Naive thymus-derived CD8-positive, alpha-beta T cell (primary cell): ENCODE measurements around the gene EGFL7. TPM values are rescaled to one million over a fixed set of nuclear protein-coding genes. Genes with fewer than 3 reads are reported as not detected.

Source experiments
- ATAC-seq, 2 donors: fragments of 150-1000 bp; cut with Tn5 transposase in 1 of 2; sonication (Bioruptor Pico), chemical (Tn5 transposase) in 1 of 2; 1 replicate in 1 of 2; 2 replicates in 1 of 2; pipeline ENCODE4 v1.10.0; 2021; ENCODE audit warnings: mild to moderate bottlenecking in 2 of 2, moderate library complexity in 2 of 2
- POLR2A ChIA-PET: fragments of 350-600 bp; sonication (Branson Sonifier 250); formaldehyde crosslinking; loops from one replicate; lab custom pipeline; 2021; ENCODE audit warnings: antibody characterized with exemption; lab: Charles Lee
- DNase-seq, 10 donors: peaks; one replicate each; pipeline versions ENCODE4 v3.0.0 to v3.0.0-alpha.2; 2020 to 2022
- H3K27ac Mint-ChIP-seq, 10 donors: one replicate each; pipeline ENCODE4 v1.8.0; 2020 to 2022; ENCODE audit warnings: mild to moderate bottlenecking in 10 of 10, mixed read lengths in 10 of 10, moderate library complexity in 4 of 10, inconsistent platforms in 1 of 10
- H3K27me3 Mint-ChIP-seq, 5 donors: one replicate each; pipeline ENCODE4 v1.8.0; 2021 to 2022; ENCODE audit warnings: mixed read lengths in 5 of 5
- H3K36me3 Mint-ChIP-seq, 3 donors: one replicate each; pipeline ENCODE4 v1.8.0; 2020 to 2022; ENCODE audit warnings: mixed read lengths in 3 of 3, mild to moderate bottlenecking in 2 of 3, inconsistent platforms in 1 of 3
- H3K4me1 Mint-ChIP-seq, 4 donors: one replicate each; pipeline ENCODE4 v1.8.0; 2021 to 2022; ENCODE audit warnings: mixed read lengths in 4 of 4
- H3K4me3 Mint-ChIP-seq, 10 donors: one replicate each; pipeline ENCODE4 v1.8.0; 2020 to 2022; ENCODE audit warnings: mild to moderate bottlenecking in 10 of 10, mixed read lengths in 10 of 10, moderate library complexity in 6 of 10, inconsistent platforms in 1 of 10
- H3K9me3 Mint-ChIP-seq, 9 donors: one replicate each; pipeline ENCODE4 v1.8.0; 2020 to 2022; ENCODE audit warnings: mixed read lengths in 9 of 9, mild to moderate bottlenecking in 3 of 9, inconsistent platforms in 1 of 9, moderate library complexity in 1 of 9
- polyA plus RNA-seq, 3 donors: library from polyadenylated mRNA; unstranded; fragments of 300-500 nt; fragmentation: Illumina TruSeq; gene quantifications; one replicate each; pipeline ENCODE4 v1.2.3, GENCODE V29; 2021
- total RNA-seq, 8 experiments: library from RNA in 2 of 8; stranded (reverse) in 2 of 8; gene quantifications; one replicate each; pipeline ENCODE4 v1.2.3 and lab custom pipeline; 2021 to 2026

EGFL7 gene
- total and polyA plus RNA-seq, 5 experiments from 2014 or later, result 0.36 to 1.2 (median 0.59) TPM; not detected in 1

DNA sequence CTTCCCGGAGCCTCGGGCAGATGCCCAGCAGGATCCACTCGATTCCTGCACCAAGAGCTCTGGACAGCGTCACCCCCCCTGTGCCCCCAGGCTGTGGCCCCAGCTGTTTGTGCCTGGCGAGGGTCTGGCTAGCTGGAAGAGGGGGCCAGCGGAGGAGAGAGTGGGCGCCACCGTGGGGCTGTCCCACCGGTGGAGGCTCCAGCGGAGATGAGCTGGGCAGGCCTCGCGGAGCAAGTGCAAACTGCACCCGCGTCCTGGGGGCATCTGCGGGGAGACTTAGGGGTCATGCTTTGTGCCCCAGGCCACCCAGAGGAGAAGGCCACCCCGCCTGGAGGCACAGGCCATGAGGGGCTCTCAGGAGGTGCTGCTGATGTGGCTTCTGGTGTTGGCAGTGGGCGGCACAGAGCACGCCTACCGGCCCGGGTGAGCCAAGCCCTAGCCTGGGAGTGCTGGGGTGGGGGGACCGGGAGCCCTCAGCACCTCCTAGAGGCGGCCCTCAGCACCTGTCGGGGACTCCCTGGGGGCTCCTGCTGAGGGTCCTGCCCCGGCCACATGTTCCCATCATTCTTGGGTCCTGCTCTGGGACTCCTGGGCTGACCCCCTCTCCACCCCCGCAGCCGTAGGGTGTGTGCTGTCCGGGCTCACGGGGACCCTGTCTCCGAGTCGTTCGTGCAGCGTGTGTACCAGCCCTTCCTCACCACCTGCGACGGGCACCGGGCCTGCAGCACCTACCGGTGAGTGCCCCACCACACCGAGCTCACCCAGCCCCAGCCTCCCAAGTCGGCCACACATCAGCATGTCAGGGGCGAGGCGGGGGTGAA lies 5.4 kb downstream of the EGFL7 start:
- Mint-ChIP-seq H3K36me3 (no peaks in the 10 kb centered on the region), H3K27me3 (peaks cover 0 to 12% (median 3%) of the 10 kb centered on the region in 5 donors), H3K4me3 (peak overlapping the region in 2 of 10 donors; percentile 8 to 56), H3K9me3 (no peaks in the 10 kb centered on the region), H3K27ac (no peak overlapping the region), H3K4me1 (peaks cover 3 to 13% (median 8%) of the 10 kb centered on the region in 4 donors)
- ATAC-seq, result peak in 1 of 2 donors; percentile 15
- DNase-seq, result no peak
- POLR2A ChIA-PET, result interaction anchor here (0.7 kb wide), 1 partner anchor 60 kb away, joined by 3 read pairs; no protein-coding TSS in a partner anchor

DNA sequence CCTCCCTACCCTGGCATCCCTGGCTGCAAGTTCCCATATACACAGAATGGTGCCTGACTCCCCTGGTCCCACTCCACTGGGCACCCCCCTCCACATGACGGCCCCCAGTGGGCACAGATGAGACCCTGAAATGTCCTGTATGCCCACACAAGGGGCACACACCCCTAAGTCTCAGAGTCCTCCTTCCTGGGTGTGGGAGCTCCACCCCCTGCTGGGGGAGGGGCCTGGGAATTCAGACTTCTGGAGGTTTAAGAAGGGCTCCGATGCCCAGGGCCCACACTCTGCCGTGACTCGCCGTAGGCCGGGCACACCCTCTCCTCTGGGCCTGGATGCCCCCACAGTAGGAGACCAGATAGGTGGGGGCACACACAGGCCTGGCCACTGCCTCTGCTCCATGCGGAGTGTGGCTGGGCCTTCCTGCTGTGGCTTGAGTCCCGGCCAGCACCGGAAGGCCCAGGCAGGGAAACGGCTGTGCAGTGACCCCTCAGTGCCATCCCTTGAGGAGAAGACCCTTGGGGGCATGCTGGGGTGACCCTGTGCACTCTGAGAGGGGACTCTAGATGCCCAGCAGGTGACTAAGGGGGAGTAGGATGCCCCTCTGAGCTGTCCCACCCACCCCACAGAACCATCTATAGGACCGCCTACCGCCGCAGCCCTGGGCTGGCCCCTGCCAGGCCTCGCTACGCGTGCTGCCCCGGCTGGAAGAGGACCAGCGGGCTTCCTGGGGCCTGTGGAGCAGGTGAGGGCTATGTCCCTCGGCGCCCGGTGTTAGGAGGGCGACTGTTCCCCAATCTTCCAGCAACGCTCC lies 6.5 kb downstream of the EGFL7 start:
- DNase-seq, result no peak
- no peaks in the 10 kb centered on the region for H3K36me3 Mint-ChIP-seq
- no peaks in the 10 kb centered on the region for H3K9me3 Mint-ChIP-seq
- peaks cover 0 to 9% (median 3%) of the 10 kb centered on the region in 5 donors for H3K27me3 Mint-ChIP-seq
- no peak for ATAC-seq
- H3K4me1 Mint-ChIP-seq, result peaks cover 3 to 13% (median 8%) of the 10 kb centered on the region in 4 donors
- POLR2A ChIA-PET, result interaction anchor here (0.5 kb wide), 1 partner anchor 22 kb away, joined by 3 read pairs; no protein-coding TSS in a partner anchor
- peak overlapping the region in 1 of 10 donors; percentile 1 for H3K27ac Mint-ChIP-seq
- H3K4me3 Mint-ChIP-seq, result peak overlapping the region in 3 of 10 donors; percentile 34 to 51 (median 45)

DNA sequence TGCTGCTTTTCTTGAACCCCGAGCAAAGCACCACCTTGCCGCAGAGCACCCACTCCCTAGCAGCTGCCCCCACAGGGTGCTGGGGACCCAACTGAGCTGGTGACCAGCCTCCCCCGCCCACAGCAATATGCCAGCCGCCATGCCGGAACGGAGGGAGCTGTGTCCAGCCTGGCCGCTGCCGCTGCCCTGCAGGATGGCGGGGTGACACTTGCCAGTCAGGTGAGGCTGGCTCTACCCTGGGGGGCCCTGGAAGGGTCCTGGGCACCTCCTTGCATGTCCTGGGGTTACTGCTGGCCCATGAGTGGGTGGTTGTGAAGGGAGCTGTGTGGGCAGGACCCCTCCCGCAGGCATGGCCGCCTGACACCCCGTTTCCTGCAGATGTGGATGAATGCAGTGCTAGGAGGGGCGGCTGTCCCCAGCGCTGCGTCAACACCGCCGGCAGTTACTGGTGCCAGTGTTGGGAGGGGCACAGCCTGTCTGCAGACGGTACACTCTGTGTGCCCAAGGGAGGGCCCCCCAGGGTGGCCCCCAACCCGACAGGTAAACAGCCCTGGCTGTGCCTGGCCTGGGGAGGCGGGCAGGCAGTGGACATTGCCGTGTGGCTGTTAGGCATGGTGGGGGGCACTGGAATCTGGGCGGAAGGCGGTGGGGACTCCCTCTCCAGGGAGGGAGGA lies 7.2 kb downstream of the EGFL7 start:
- no peak for ATAC-seq
- POLR2A ChIA-PET, result no interaction called here
- H3K4me1 Mint-ChIP-seq, result peaks cover 3 to 11% (median 5%) of the 10 kb centered on the region in 4 donors

DNA sequence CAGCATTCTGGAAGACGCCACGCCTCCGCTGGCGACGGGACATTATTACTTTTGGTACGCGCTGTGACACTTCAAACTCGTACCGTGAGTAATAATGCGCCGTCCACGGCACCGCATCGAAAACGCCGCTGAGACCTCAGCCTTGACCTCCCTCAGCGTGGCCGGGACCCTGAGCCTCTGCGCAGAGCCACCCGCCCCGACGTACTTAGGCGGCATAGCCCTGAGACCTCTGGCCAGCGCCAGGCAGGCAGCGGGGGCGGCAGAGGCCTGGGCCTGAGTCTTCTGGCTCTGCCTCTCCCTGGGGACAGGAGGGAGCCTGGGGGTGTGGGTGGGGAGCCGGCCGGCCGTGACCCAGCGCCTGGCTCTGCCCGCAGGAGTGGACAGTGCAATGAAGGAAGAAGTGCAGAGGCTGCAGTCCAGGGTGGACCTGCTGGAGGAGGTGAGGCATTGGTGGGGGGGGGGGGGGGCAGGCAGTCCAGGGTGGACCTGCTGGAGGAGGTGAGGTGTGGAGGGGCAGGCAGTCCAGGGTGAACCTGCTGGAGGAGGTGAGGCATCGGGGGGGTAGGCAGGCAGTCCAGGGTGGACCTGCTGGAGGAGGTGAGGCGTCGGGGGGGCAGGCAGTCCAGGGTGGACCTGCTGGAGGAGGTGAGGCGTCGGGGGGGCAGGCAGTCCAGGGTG lies 8.0 kb downstream of the EGFL7 start:
- H3K27ac Mint-ChIP-seq, result peak overlapping the region in 1 of 10 donors; percentile 40
- H3K4me1 Mint-ChIP-seq, result peaks cover 1 to 7% (median 2%) of the 10 kb centered on the region in 4 donors
- no peaks in the 10 kb centered on the region for H3K9me3 Mint-ChIP-seq
- DNase-seq (no peak), ATAC-seq (no peak)
- peaks cover 0 to 4% (median 0%) of the 10 kb centered on the region in 5 donors for H3K27me3 Mint-ChIP-seq
- no peaks in the 10 kb centered on the region for H3K36me3 Mint-ChIP-seq
- no peak overlapping the region for H3K4me3 Mint-ChIP-seq
- POLR2A ChIA-PET, result interaction anchor here (1.2 kb wide), 1 partner anchor 57 kb away, joined by 6 read pairs; no protein-coding TSS in a partner anchor

More for the DNA sequence above, 7.2 kb downstream of the EGFL7 start:
- Mint-ChIP-seq H3K9me3 (no peaks in the 10 kb centered on the region), H3K27ac (no peak overlapping the region), H3K4me3 (no peak overlapping the region), H3K36me3 (no peaks in the 10 kb centered on the region), H3K27me3 (peaks cover 0 to 6% (median 0%) of the 10 kb centered on the region in 5 donors)
- DNase-seq, result no peak

DNA sequence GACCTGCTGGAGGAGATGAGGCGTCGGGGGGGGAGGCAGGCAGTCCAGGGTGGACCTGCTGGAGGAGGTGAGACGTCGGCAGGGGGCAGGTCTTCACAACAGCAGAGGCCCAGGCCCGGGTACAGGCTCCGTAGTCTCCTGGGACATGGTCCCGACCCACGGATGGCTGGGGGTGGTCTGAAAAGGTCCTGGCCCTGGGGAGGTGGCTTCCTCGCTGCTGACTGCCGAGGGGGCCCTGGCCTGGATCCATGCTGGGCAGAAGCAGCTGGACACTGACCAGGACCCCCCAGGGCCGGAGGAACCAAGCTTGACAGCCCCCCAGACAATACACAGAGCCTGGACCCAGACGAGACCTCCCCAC lies 8.5 kb downstream of the EGFL7 start:
- Mint-ChIP-seq H3K27me3 (peaks cover 0 to 4% (median 0%) of the 10 kb centered on the region in 5 donors), H3K4me3 (no peak overlapping the region), H3K4me1 (peaks cover 1 to 7% (median 2%) of the 10 kb centered on the region in 4 donors), H3K27ac (no peak overlapping the region), H3K9me3 (no peaks in the 10 kb centered on the region), H3K36me3 (no peaks in the 10 kb centered on the region)
- POLR2A ChIA-PET, result interaction anchor here (0.8 to 1.2 kb wide), 2 partner anchors 56 to 187 kb away, joined by 3 to 6 read pairs; no protein-coding TSS in a partner anchor
- DNase-seq (no peak), ATAC-seq (no peak)

DNA sequence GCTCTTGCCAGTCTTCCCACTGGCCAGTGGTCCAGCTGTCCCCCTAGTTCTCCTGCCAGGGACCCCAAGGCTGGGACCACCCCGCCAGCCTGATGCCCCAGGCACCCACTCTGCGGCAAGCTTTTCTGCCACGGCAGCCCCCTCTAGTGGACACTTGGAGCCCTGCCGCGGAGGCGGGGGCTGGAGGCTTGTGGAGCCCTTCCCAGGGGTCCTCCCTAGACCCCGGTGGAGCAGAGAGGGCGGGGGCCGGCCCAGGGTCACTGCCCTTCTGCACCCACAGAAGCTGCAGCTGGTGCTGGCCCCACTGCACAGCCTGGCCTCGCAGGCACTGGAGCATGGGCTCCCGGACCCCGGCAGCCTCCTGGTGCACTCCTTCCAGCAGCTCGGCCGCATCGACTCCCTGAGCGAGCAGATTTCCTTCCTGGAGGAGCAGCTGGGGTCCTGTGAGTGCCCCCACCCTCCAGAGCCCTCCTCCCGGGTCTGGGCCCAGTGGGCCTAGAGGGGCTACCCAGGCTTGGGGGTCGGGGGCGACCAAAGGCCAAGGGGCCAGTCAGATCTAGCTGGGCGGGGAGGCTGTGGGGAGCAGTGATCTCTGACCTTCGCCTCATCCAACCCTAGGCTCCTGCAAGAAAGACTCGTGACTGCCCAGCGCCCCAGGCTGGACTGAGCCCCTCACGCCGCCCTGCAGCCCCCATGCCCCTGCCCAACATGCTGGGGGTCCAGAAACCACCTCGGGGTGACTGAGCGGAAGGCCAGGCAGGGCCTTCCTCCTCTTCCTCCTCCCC lies 9.1 kb downstream of the EGFL7 start:
- Mint-ChIP-seq H3K36me3 (no peaks in the 10 kb centered on the region), H3K4me3 (no peak overlapping the region), H3K4me1 (peaks cover 1 to 7% (median 2%) of the 10 kb centered on the region in 4 donors), H3K9me3 (no peaks in the 10 kb centered on the region), H3K27me3 (peaks cover 0 to 4% (median 0%) of the 10 kb centered on the region in 5 donors), H3K27ac (no peak overlapping the region)
- ATAC-seq, result peak; percentile 54 to 72
- peak in 8 of 10 donors; percentile 19 to 48 (median 34) for DNase-seq
- POLR2A ChIA-PET, result interaction anchor here (0.8 to 1.2 kb wide), 2 partner anchors 56 to 188 kb away, joined by 3 to 6 read pairs; no protein-coding TSS in a partner anchor

DNA sequence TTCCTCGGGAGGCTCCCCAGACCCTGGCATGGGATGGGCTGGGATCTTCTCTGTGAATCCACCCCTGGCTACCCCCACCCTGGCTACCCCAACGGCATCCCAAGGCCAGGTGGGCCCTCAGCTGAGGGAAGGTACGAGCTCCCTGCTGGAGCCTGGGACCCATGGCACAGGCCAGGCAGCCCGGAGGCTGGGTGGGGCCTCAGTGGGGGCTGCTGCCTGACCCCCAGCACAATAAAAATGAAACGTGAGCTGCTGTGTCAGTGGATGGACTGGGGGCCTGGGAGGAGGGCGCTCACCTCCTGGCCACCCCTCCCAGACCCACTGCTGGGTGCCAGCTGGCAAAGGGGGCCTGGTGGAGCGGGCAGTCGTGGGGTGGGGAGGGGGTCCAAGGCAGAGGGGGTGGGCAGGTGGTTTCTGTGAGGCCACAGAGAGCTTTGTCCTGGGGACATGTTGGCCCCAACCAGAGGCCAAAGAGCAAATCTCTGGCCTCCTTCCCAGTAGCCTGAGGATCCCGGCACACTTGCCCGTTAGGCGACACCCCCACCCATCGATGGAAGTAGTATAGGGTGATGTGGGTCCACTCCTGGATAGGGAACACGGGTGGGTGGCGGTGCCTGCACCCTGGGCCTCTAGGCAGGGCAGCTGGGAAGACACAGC lies 9.8 kb downstream of the EGFL7 start:
- Mint-ChIP-seq H3K27me3 (peaks cover 0 to 4% (median 0%) of the 10 kb centered on the region in 5 donors), H3K4me3 (no peak overlapping the region), H3K36me3 (no peaks in the 10 kb centered on the region), H3K9me3 (no peaks in the 10 kb centered on the region), H3K4me1 (peaks cover 1 to 7% (median 2%) of the 10 kb centered on the region in 4 donors), H3K27ac (no peak overlapping the region)
- no peak for ATAC-seq
- DNase-seq, result no peak
- POLR2A ChIA-PET, result no interaction called here

DNA sequence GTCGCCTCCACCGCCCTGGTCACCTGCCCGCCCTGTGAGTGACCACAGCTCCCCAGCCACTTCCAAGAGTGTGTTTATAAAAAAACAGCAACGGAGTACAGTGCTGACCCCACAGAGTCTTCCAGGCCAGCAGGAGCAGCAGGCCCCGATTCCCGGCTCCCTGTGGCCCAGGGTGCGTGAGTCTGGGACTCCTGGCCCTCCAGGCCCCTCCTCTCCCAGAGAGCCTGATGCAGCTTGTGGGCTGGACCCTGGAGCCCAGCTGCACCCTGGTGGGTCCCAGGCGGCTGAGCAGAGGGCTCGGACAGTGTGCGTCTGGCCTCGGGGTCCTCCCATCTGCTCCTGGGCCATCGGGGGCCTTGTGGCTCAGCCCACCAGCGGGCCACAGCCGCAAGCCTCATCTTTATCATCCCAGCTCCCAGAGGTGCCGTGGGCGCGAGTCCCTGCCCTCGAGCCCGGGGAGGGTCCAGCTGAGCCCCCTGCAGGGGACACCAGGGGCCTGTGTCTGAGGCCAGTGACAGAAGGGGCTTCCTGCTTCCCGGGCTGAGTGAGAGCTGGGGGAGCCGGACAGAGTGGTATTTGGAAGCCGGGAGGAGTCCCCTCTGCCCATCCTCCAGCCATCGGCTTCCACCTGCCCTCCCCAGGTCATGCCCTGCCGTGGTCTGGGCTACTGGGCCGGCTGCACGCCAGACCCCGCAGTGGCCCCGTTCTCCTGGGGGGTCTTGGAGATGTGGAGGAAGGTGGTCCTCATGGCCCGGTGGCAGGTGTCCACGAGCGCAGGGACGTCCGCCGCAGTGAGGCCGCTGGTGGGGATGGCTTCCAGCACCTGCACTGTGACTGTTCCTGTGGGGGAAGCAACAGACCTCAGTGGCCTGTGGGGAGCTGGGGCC lies 10.6 kb downstream of the EGFL7 start:
- no peak for DNase-seq
- peaks cover 0 to 4% (median 0%) of the 10 kb centered on the region in 5 donors for H3K27me3 Mint-ChIP-seq
- H3K36me3 Mint-ChIP-seq, result no peaks in the 10 kb centered on the region
- POLR2A ChIA-PET, result no interaction called here
- H3K4me3 Mint-ChIP-seq, result no peak overlapping the region
- no peaks in the 10 kb centered on the region for H3K9me3 Mint-ChIP-seq
- H3K4me1 Mint-ChIP-seq, result peaks cover 1 to 7% (median 2%) of the 10 kb centered on the region in 4 donors
- ATAC-seq, result no peak
- no peak overlapping the region for H3K27ac Mint-ChIP-seq

DNA sequence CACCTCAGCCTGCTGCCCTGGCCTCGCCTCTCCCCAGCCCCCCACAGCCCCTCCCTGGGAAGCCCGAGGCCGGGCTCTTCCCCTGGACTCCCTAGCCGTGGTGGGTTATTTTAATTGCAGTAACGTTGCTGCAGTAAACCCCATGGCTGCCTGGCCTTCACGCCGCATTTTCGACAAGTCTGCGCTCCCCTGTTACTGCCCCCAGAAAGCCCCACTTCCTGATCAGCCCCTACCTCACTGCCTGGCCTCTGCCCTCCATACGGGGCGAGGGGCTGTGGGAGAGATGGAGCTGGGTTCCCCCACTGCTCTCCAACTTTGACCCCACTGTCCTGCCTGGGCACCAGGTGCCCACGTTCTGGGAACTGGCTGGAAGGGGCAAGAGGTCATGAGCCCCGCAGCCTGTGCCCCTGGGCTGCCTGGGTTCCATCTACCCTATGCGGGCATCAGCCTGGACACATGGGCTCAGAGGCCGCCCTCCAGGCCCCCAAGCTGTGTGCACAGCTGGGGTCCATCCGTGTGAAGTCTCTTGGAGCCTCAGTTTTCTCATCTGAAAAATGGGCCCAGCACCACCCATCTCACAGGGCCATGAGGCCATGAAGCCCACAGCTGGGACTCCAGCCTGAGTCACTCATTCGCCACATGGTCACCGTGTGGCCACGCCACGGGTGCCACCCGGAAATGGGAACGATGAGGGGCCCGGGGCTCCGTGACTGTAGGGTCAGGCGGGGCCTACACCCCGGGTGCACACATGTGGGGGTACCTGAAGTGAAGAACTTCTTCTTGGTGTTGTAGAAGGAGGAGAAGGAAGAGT lies 11.5 kb downstream of the EGFL7 start:
- no peak for DNase-seq
- Mint-ChIP-seq H3K36me3 (no peaks in the 10 kb centered on the region), H3K4me3 (no peak overlapping the region), H3K4me1 (peaks cover 0 to 2% (median 0%) of the 10 kb centered on the region in 4 donors), H3K27ac (no peak overlapping the region), H3K27me3 (peaks cover 0 to 1% (median 0%) of the 10 kb centered on the region in 5 donors), H3K9me3 (no peaks in the 10 kb centered on the region)
- POLR2A ChIA-PET, result no interaction called here
- ATAC-seq, result no peak
